Measurements from ENCODE around the gene TIGD4. TPM values are rescaled to one million over a fixed set of nuclear protein-coding genes. Genes with fewer than 3 reads are reported as not detected.

The TIGD4 gene
- total RNA-seq, 1 experiment from 2014 or later, result 2.0 TPM

DNA sequence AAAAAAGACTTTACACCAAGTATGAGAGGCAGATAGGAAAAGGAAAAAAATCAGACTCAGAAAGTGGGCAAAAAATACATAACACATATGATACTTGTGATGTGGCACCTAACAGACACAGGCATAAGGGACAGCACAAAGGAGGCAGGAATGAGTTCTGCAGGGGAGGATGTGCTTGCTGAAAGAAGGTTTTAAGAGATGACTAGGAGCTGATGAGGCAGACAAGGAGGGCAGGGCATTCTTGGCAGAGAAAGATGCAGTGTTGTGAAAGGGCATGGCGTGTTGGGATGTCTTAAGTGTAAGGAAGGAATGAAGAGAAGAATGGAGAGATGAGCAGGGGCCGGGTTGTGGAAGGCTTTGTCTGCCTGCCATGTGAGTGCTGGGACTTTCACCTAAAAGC is 50.1 kb downstream of the TIGD4 start:
- Histone ChIP-seq H3K23me2 (ENCODE audit: insufficient read length, low read depth, low read length, poor library complexity, severe bottlenecking) (no peaks in the 10 kb centered on the region), H3K79me1 (ENCODE audit: insufficient read depth, low read depth, low read length, poor library complexity, severe bottlenecking) (no peaks in the 10 kb centered on the region), H2BK12ac (ENCODE audit: insufficient read length, low read depth, low read length) (no peak overlapping the region), H3K27me3 (ENCODE audit: insufficient read depth, low read length) (no peaks in the 10 kb centered on the region), H3K23ac (ENCODE audit: insufficient read length, low read depth, low read length) (no peak overlapping the region), H3K4me2 (ENCODE audit: insufficient read depth, insufficient read length, low read length) (no peak overlapping the region), H4K91ac (ENCODE audit: insufficient read length, low read depth, low read length) (no peak overlapping the region), H2BK5ac (ENCODE audit: insufficient read length, low read length) (no peak overlapping the region), H3K27ac (ENCODE audit: insufficient read length, low read depth, low read length) (no peak overlapping the region), H2BK15ac (ENCODE audit: low read depth, low read length) (no peak overlapping the region), H2AK5ac (ENCODE audit: insufficient read length, low read length) (no peak overlapping the region), H4K8ac (replicated peaks; ENCODE audit: insufficient read length, low read depth, low read length) (no peak overlapping the region), H3K56ac (ENCODE audit: insufficient read length, low read depth, low read length) (no peak overlapping the region), H3K18ac (ENCODE audit: insufficient read length, low read depth, low read length) (no peak overlapping the region), H2BK120ac (ENCODE audit: low read depth, low read length, poor library complexity, severe bottlenecking) (no peak overlapping the region), H3K9me3 (ENCODE audit: control insufficient read depth, low read depth, low read length) (no peaks in the 10 kb centered on the region), H3T11ph (ENCODE audit: low read length) (no peak overlapping the region), H3K14ac (ENCODE audit: insufficient read depth, low read length) (no peak overlapping the region), H3K4me1 (ENCODE audit: insufficient read depth, low read length) (no peaks in the 10 kb centered on the region), H3K79me2 (ENCODE audit: insufficient read depth, low read length) (no peaks in the 10 kb centered on the region), H2AFZ (ENCODE audit: low read length) (peak overlapping the region; percentile 24), H4K20me1 (ENCODE audit: control insufficient read depth, insufficient read depth, insufficient read length) (no peaks in the 10 kb centered on the region), H2BK20ac (ENCODE audit: low read depth, low read length, poor library complexity, severe bottlenecking) (no peak overlapping the region), H3K9ac (ENCODE audit: extremely low read depth, insufficient read length, low read length) (no peak overlapping the region), H4K5ac (ENCODE audit: insufficient read length, low read depth, low read length) (no peak overlapping the region), H3K4ac (ENCODE audit: low read depth, low read length) (no peak overlapping the region)
- TF ChIP-seq, protein P1, sequence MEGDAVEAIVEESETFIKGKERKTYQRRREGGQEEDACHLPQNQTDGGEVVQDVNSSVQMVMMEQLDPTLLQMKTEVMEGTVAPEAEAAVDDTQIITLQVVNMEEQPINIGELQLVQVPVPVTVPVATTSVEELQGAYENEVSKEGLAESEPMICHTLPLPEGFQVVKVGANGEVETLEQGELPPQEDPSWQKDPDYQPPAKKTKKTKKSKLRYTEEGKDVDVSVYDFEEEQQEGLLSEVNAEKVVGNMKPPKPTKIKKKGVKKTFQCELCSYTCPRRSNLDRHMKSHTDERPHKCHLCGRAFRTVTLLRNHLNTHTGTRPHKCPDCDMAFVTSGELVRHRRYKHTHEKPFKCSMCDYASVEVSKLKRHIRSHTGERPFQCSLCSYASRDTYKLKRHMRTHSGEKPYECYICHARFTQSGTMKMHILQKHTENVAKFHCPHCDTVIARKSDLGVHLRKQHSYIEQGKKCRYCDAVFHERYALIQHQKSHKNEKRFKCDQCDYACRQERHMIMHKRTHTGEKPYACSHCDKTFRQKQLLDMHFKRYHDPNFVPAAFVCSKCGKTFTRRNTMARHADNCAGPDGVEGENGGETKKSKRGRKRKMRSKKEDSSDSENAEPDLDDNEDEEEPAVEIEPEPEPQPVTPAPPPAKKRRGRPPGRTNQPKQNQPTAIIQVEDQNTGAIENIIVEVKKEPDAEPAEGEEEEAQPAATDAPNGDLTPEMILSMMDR (conservative IDR thresholded peaks at IDR 0.05), result no peak
- Mint-ChIP-seq H3K9me3 (no peaks in the 10 kb centered on the region), H3K36me3 (ENCODE audit: insufficient read depth in 1 of 3, low read depth in 3 of 3) (no peaks in the 10 kb centered on the region; a peak in 1 of 7 replicates), H3K27ac (no peak overlapping the region), H3K4me3 (no peak overlapping the region), H3K4me1 (peaks cover 5 to 8% of the 10 kb centered on the region in 2 experiments), H3K27me3 (ENCODE audit: low read depth) (peaks cover 2% of the 10 kb centered on the region; the same call in 1 of the 2 replicates)
- DNase-seq, result no peak
- WGBS (ENCODE audit: extremely low coverage, insufficient read length, low lambda C conversion rate), result no CpG with 5 or more reads among the region's 2 CpGs

Data from H9 (cell line).